IPS-NIHi11 (cell line): ENCODE measurements around the gene CTXN3.

ENCODE experiments used
- DNase-seq: peaks from one replicate; pipeline ENCODE4 v3.0.0; 2012; ENCODE audit warnings: mixed read lengths, low spot score

The CTXN3 gene

DNA sequence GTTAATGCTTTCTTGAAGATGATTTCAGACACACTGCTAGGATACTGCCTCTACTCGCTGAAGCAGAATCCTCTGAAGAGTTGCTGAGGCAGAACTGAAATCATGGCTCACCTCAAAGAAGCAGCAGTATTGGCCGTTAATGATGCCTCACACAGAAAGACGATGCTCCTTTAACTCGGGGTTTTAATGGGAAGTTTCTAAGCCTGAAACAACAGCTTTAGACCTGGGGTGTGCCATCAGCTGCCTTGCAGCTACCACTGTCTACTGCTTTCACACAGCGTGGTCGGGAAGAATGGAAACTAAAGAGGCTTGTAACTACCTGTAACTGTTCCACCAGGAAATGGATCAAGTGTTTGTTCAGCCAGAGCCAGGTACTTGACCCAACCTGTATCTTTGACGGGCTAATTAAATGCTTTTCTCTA lies at the start of gene CTXN3:
CTXN3 (plus strand) TSS at position 65 of the 422 bp plus-strand sequence. CDS start 8,440 bp downstream, outside the sequence.
- DNase-seq, result no peak

DNA sequence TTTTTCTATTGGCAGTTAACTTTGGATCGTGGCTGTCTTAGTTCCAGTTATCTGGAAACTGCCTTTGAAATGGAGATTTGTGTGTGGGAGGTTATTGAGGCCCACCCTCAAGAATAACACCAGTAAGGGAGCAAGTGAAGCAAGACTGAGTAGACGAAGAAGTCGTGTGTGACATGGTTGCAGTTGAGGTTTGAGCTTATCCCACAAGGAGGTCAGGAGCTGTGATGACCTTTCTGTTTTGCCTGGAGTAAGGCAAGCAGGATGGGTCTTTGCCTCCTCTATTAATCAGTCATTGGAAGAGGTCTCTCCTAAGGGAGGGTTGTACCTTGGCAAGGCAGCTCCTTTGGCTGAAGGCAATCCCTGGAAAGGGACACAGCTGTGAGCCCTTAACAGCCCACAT lies 49.6 kb upstream of the CTXN3 start:
- DNase-seq, result no peak

DNA sequence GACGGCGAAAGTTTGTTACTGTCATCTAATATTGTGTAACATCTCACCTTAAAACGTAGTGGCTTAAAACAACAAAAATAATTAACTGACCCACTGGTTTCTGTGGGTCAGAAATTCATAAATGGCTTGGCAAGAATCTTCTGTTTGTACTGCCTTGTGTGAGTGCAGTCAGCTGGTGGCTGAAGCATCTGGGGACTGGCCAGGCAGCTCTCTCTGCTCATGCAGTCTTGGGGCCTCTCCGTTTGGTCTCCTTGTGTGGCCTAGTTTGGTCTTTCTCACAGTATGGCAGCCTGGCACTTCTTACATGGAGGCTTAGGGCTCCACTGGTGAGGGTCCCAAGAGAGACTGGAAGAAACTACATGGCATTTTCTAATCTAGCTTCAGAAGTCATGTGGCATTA lies 49.0 kb upstream of the CTXN3 start:
- DNase-seq, result no peak

DNA sequence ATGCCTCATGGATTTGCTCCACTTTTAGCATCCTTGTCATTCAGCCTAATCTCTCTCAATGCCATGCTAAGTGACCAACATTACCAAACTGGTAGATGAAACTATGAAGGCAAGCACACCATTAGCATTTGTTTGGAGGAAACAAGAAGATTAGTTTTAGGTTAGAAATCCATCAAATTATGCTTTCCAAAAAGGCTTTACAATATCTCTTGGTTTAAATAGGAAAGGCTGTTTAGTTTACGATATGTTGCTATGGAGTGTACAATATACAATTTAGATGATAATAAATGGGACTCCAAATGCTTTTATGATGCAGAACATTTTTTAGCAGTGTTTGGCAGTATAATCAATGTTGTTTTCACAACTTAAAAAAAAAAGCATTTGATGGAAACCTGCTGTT lies 47.8 kb upstream of the CTXN3 start:
- DNase-seq, result no peak

DNA sequence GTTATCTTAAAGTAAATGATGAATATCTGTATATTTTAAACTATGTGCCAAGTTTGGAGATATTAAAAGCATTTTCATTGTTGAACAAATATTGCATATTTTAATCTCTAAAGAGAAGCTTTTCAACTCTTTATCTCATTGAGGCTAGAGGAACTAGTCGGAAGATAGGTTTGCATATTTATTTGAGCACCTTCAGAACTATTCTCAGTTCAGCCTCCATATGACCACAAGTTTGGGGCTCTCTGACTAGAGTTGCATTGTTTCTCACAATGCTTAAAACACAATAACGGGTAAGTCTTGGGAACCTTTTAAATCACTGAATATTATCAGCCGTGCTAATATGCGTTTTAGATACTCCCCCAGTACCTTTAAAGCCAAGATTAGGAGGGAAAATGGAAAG lies 47.3 kb upstream of the CTXN3 start:
- DNase-seq, result no peak

DNA sequence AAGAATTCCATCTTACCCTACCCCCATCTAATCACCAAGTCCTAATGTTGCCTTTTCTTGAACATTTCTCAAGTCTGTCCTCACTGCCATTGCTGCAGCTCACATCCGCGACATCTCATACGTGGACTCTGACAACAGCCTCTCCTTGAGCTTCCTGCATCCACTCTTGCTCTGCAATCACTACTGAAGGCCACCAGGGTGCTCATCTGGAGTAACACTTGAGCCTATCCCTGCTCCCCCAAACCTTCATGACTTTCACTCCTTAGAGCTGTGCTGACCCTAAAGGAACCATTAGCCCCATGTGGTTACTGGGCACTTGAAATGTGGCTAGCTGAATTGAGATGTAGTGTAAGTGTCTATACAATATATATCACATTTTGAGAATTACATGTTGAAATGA lies 46.4 kb upstream of the CTXN3 start:
- no peak for DNase-seq

DNA sequence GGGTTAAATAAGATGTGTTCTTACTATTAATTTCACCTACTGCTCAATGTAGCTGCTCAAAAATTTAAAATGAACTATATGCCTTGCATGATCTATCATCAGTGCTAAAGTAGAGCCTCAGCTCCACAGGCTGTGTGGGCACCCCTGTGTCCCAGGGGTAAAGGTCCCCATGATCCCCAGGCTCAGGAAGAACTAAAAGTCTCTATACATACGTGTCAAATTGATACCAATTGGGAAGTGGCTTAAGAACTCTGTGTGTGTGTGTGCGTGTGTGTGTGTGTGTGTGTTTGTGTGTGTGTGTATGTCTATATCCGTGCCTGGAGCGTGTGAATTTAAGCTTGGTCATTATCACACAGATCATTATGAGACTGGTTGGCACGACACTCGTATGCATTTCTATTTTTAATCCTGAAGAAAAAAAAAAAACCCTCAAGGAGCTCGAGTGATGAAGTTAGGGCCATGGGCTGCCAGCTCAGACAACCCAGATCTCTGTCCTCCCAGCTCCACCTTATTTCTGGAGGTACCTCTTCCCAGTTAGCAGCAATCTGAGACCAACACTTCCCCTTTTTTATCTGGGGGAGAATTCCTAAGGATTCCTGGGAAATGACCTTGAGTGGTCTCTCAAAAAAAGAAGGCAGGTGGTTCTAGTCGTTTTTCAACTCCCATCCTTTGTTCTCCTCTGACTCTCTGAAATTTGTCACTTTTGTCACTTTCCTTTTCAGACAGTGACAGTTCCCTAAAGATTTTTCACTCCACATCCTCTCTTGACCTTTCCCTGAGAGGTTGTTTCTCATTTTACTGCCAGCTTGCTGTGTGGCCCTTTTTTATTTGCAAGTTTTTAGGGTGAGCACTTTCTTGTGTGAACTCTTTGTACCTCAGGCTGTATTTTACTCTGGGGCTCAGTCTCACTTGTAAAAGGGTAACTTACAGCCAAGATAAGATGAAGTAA lies 45.7 kb upstream of the CTXN3 start:
- DNase-seq, result no peak

DNA sequence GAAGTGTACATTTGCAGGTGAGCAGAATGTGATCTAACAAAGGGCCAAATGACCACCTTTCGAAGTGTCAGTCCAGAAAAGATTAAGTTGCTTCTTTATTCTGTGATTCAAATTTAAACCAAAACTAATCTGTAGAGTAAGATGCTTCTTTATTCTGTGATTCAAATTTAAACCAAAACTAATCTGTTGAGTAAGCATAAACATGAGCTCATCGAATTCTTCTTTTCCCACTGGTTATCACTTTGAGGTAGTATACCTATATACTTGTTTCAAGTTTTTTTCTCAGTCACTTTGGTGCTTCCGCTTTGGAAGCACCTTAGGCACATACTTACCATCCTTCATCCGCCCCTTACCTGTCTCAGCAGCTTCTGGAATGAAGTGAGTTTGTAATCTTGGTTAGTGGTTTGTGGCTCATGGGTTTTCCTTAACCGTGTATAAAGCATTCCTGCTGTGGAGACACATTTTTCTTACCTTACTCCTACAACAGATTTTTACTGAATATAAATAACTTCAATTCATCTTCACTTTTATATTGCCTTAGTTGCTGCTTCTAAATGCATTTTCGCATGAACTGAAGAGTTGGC lies 40.7 kb upstream of the CTXN3 start:
- DNase-seq, result no peak

DNA sequence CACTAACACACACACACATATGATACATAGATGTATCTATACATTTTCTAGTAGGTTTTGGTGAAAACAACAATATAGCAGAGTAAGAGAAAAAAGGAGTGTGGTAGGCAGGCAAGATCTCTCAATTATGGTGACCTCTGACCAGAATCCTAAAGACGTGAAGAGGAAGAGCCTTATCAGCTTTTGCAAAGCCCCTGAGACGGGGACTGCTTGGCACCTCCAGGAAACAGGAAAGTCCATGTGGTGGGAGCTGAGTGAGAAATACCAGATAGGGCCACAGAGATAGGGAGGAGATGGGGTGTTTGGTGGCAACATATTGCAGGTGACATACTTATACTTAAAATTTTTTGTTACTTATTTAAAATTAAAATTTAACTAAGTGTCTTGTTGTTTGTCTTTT lies 39.9 kb upstream of the CTXN3 start:
- DNase-seq, result no peak

DNA sequence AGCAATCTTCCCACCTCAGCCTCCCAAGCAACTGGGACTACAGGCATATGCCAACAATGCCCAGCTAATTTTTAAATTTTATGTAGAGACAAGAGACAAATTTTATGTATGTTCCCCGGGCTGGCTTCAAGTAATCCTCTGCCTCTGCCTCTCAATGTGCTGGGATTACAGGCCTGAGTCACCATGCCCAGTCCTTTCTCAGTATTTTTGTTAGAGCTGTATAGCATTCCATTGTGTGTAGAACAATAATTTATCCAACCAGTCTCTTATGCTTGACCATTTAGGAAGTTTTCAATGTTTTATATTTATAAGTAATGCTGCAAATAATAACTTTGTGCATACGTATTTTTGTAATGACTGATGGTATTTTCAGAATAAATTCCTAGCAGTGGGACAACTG lies 38.9 kb upstream of the CTXN3 start:
- no peak for DNase-seq

DNA sequence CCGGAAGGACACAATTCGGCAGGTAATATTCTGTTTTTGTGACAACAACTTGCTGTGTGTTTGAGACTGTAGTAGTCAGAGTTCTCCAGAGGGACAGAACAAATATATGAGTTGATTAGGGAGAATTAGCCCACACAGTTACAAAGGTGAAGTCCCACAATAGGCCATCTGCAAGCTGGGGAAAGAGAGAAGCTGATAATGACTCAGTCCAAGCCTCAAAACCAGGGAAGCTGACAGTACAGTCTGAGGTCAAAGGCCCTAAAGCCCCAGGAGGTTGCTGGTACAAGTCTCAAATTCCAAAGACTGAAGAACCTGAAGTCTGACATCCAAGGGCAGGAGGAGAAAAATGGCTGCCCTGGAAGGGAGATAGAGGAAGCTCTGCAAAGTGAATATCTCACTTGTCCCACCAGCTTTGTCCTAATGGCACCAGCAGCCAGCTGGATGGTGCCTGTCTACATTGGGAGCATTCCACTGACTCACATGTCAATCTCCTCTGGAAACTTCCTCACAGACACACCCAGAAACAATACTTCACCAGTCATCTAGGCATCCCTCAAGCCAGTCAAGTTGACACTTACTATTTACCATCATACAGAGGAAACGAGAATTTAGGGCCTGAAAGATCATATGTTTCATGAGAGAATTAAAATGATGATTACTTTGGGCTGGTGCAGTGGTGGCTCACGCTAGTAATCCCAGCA lies 36.3 kb upstream of the CTXN3 start:
- DNase-seq, result no peak

DNA sequence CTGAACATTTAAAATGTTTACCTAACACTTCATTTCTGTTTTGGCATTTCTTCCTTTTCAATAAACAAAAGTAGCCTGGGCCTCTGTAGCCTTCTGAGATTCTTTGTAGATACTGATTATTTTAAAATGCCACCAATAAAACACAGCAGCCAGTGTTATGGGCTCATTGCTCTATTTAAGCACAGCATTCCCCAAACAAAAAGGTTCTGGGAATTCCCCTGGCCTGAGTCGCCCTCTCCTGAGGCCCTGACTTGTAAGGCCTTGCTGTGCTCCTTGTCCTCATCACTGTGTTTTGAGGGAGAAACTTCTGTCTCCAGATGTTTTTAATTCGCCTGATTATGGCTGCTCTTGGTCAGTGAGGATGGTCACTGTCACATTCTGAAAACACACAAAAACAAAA lies 33.0 kb upstream of the CTXN3 start:
- DNase-seq, result no peak

DNA sequence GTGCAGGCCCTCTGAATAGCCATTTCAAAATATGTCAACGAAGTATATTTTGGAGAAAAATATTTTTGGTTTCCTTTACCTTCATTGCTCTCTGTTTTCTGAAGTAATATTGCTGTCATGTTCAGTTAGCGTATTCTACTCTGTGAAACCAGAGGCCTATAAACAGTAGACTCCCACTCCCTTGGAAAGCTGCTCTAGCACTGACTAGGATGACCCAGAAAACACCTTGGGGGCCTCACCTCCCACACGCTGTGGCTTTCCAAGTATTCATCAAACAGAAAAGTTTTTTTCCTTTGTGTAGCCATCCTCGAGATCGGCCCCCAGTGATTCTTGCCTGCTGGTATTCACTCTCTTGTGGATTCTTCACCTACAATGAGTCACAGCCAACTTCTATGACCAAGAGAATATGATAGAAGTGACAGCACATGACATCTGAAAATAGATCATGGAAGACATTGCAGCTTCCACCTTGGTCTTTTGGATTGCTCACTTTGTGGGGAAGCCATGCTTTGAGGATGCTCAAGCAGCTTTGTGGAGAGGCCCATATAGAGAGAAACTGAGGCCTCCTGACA lies 28.9 kb upstream of the CTXN3 start:
- DNase-seq, result no peak

DNA sequence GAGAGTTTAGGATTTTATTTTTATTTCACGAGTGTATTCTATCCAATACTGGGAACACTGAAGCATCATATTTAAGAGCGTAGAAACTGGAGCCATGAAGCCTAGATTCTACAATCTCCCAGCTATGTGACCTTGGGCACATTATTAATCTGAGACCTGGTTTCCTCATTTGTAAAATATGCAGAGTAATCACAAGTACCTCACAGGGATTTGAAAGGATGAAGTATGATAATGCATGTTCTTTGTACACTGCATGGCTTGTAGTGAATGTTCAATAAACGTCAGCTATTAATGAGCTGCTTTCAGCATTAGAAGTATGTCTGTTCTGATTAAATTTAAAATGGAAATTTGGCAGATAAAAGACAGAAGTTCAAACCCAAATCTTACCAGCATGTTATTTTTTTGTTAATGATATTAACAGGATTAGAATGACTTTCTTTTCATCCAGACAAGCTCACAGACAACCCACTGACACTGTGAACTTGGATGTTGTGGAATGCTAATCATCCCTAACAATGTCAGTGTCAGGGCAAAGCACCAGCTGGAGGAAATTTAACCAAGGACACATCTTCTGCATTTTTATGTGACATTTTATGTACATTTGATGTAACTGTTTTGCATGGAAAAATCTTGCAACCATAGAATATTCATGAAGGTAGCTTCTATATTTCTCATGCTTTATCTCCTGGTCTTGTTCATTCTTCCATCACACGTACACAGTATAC lies 27.1 kb upstream of the CTXN3 start:
- no peak for DNase-seq

DNA sequence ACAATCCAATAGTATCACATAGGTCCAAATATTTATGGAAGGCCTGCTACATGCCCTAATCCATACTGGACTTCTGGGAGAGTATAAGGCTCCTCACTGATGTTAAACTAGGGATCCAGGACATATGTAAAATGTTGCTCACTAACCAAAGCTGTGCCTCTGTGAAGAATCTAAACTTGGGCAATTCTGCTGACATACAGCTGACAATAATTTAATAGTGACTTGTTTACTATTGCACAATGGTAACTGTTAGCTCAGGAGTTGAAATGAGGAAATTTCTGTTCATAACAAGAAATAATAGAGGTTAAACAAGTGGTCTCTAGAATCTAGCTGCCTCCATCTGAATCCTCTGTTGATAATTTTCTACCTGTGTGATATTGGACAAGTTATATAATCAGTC lies 14.9 kb upstream of the CTXN3 start:
- DNase-seq, result no peak

DNA sequence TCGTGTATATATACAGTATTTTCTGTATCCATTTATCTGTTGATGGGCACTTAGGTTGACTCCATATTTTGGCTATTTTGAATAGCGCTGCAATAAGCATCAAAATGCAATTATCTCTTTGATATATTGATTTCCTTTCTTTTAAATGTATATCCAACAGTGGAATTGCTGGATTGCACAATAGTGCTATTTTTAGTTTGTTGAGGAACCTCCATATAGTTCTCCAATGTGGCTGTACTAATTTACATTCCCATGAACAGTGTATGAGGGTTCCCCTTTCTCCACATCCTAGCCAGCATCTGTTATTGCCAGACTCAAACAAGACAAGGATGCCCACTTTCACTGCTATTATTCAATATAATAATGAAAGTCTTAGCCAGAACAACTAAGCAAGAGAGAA lies 9.1 kb upstream of the CTXN3 start:
- DNase-seq, result no peak

DNA sequence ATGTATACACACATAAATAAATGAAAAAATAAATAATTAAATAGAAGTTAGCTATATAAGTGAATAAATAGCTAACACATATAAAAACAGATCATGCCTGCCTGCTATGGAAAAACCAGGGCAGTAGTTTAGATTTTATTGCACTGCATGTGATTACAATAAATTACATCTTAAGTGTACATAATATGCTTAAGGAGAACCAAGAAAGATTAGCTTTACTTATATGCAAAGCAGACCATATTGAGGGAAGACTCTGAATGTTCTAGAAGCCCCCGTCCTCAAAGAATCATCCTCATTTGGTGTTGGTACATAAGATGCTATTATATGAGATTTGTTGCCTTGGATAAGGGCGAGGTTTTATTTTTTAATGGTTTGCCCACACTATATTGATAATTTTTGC lies 5.9 kb upstream of the CTXN3 start:
- DNase-seq, result no peak

DNA sequence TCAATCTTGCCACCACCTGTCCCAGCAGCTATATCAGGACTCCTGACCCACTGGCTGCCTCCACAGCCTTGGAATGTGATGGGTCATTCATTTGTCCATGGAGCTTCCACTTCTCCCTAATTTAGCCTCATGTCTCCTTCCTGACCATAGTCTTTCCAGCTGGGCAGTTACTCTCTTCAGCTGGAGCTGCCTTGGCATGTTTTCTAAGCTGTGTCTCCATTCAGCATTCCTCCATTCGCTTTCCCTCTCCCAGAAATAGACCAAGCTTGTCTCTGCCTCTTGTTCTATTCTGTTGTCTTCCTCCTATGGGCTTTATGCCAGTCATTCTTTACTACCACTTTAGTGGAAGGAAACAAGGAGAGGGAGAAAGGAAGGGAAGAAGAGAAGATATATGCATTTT lies 5.3 kb upstream of the CTXN3 start:
- no peak for DNase-seq

DNA sequence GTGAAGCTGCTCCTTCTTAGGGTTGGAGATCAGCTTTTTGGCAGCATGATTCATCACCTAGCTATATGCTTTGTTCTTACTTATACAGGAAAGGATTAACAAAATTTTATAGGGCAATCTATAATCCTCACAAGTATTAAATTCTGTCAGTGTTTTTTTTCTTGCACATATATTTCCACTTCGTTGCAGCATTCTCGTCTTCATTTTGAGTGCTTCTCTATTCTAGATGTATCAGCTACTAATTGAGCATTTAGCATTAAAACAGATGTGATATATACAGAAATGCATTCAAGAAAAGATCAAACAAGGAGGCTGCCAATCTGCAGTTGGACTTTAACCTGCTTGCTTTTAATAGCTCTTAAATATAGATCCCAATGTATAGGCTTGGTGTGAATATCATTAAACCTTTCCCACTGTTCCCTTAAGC lies 3.6 kb upstream of the CTXN3 start:
- DNase-seq, result no peak

DNA sequence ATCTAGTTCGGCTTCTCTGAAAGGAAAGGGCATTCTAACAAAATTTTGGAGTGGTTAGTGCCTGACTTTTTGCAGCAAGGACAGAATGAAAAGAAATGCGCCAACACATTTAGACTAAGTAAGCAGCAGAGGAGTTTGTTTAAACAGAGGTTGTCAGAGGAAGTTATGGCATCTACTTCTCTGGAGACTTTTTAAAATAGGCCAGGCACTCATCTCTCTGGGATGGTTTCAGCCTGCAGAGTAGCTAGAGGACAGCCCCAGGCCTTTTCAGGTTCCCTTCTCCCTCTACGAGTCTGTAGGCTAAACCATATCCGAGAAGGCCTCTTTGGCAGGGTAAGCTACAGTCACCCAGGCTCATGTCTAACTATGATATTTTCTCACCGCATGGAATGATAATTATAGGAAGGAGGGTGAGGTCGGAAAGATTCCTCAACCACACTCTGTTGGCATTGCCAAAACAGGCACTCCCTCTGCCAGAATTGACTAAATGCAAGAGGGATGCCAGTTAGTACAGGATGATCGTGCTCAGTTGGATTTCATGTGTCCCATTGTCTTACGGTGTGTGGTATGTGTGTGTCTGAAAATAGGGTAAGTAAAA lies 1.4 kb upstream of the CTXN3 start:
- DNase-seq, result no peak

DNA sequence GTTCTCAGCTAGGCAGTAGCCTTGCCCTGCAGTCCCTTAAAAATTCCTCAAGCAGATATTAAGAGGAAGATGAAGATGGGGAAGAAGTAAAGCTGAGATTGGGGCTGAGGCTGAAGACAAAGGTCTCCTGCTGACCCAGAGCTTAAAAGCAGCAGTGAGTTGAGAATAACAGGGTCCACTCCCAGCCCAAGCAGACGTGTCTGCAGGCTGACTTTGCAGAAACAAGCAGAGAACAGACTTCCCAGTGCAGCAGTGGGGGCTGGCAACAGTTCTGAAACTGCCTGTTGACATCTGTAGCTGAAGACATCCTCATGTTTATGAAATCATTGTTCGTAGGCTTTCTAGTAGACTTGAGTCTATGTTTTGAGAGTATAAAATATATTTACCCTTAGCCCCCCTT lies 1.1 kb downstream of the CTXN3 start:
- DNase-seq, result peak; percentile 22

DNA sequence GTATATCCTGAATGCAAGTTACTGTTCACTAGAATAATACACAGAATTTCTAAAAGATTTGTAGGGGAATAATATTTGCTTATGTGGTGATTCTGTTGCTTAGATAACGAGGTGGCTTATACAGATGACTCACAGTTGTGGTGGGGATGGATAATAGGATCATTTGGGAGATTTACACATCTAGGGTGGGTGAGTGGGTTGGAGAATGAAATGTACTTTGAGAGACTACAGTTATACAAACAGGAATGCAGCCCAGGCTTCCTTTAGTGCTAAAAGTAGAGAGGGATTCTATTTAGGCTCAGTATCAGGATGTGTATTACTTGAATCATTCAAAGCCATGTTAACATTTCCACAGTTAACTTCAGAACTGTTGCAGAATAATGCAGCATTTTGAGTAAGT lies 1.8 kb downstream of the CTXN3 start:
- no peak for DNase-seq
